ENCODE results near the gene SUPT3H.
A peak's percentile ranks its signal among the peaks of the same experiment; 100 is the strongest.

The SUPT3H gene

DNA sequence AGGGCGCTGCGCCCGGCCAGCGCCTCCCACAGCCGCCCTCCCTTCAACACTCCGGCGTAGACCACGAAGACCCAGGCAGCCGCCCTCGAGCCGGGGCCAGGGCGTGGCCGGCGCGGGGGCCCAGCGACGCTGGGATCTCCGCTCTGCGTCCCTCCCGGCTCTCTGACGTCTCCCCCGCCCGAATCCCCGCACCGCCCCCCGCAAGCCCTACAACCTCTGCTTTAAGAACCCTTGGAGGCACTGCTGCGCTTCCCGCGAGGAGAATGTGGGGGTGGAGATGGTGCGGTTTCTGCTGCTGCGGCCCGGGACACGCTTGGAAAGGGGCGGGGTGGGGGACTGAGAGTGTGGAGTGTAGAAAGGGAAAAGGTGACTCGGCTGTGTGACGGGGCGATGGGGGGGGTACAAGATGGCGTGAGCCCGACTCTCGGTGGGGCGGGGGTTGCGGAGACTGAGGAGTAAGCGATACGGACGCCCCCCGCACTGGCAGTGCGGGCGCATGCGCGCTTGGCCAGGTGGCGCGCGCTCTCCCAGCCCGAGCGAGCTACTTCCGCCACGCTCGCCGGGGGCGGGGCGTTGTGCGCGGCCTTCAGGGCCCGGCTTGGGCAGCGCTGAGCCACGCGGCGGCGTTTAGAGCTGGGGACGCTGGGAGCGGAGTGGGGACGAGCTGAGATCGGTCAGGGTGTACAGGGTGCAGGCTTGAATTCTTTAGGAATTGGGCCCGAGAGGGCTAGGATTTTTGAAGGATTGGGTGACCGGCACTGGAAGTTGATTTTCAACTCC is at the start of gene SUPT3H:
SUPT3H (minus strand) TSS at position 381 of the 780 bp plus-strand sequence.
- peak; percentile 93 for DNase-seq (ENCODE audit: low read depth)

GRCh38 chr6:45426251-45426650 is 48.5 kb upstream of the SUPT3H start:
- no peak for DNase-seq (ENCODE audit: low read depth)

DNA sequence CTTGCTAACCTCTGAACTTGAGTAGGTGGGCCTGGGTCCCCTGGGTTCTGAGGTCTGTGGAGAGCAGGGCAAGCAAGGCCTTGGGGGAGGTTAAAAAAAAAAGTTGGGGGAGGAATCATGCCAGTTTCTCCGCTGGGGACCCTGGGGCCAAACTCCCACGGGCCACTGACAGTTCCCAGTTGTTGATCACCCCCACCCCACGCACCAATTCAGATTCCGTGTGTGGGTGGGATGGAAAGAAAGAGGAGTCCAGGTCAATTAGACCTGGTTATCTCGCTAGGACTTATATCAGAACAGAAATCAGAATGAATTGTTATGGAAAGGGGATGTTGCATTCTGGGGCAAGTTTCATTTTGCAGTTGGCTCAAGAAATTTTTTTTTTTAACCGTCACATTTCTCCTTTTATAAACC is 46.7 kb upstream of the SUPT3H start:
- no peak for DNase-seq (ENCODE audit: low read depth)

- peak; percentile 29 for DNase-seq (ENCODE audit: low read depth)
Measured at GRCh38 chr6:45423824-45424450, 46.2 kb upstream of the SUPT3H start.

- DNase-seq (ENCODE audit: low read depth): peak; percentile 48
Measured at GRCh38 chr6:45423111-45423823, 45.5 kb upstream of the SUPT3H start.

DNA sequence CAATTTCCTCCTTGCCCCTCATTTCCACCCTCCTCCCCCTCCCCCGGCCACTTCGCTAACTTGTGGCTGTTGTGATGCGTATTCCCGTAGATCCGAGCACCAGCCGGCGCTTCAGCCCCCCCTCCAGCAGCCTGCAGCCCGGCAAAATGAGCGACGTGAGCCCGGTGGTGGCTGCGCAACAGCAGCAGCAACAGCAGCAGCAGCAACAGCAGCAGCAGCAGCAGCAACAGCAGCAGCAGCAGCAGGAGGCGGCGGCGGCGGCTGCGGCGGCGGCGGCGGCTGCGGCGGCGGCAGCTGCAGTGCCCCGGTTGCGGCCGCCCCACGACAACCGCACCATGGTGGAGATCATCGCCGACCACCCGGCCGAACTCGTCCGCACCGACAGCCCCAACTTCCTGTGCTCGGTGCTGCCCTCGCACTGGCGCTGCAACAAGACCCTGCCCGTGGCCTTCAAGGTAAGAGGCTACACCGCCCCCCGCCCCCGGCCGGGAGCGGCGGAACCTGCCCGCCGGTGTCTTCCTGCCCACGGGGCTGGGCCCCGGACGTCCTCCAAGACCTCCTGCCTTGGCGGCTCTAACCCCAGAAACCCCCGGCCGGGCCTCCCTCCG is 44.9 kb upstream of the SUPT3H start:
- DNase-seq (ENCODE audit: low read depth): peak; percentile 64

- peak; percentile 86 for DNase-seq (ENCODE audit: low read depth)
Measured at GRCh38 chr6:45421709-45422502, 44.2 kb upstream of the SUPT3H start.

DNA sequence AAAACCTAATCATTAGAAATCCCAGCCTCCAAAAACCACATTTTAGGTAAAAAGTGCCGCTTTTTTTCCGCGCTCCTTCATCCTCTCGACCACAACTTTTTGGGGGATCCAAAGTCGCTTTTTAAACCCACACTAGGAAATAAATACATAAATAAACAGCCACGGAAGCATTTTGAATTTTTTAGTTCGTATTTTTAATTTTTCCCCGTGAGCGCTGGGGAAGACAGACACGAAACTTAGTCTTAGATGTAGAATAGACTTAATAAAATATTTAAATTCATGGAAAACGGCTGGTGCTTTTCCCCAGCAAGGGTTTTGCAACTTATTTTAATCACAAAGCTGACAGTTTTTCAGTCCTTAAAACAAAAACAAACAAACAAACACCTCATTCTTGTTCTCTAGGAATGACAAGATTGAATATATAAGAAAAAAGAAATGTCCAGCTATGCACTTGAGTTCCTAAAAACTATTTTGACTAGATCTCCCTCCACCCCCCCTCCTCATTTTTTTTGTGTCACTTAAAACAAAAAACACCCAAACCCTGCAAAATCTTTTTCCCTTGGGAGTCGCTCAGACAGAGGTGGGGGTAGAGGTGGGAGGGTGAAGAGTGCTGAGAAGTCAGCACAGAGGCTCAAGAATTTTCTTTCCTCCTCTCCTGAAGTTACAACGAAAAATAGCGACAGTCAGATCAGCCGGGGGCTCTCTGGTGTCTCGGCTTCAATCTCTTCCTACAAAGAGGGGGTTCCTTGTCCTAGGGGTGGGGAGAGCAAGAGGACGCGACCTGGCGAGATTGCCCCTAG is 43.4 kb upstream of the SUPT3H start:
- DNase-seq (ENCODE audit: low read depth): no peak

DNA sequence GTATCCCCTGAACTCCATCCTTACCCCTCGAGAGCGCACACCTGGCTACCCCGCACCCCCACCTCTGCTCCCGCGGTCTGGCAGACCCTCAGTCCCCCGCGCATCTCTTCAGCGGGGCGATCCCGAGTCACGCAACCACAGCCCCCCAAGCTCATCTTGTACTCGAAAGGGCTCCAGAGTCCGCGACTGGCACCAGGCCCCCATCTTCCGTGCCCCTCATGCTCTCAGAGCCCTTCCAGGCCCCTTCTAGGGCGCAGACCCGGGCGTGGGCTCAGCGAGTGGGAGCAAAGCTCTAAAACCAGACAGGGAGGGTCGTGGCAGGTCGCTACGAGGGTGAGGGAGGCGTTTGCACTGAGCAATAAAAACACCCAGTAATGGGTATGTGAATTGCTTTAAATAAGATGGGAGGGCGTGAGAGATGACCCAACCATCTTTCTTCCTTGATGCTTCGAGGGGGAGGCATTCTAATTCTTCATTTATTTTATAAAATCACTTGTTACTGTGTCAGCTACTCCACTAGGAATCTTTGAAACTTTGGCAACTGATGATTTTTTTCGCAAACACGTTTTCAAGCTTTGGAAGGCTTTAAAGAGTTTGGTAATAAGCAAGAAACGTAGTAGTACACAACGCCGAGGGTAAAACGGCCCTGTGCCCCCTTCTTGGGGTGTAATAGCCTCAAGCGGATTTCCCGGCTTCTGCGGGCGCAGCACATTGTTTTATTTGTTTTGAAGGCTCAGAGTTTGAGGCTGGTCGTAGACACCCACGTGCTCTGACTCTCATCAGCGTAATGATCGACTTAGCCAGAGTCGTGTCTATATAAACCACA is 42.6 kb upstream of the SUPT3H start:
- peak; percentile 45 for DNase-seq (ENCODE audit: low read depth)

DNA sequence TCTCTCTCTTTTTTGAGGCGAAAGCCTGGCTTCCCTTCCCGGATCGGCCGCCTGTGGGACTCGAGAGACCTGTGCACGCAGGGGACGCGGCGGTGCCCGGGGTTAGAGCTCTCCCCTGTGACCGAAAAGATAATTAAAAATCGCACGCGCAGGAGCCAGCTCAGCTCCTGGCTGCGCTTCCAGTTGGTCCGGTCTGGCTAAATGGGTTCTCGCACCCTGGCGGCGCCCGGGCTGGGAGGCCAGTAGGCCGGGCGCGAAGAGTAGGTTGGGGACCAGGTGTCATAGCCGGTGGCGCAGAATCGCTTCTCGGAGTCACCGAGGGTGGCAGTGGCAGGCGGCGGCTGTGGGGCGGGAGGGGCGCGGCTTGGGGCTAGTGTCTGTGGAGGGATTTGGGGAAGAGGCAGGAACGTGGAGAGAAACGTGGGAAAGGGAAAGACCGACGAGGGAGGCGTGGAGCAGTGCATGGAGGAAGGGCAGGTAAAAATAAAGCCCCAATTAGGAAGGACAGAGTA is 41.9 kb upstream of the SUPT3H start:
- DNase-seq (ENCODE audit: low read depth): peak; percentile 58

DNA sequence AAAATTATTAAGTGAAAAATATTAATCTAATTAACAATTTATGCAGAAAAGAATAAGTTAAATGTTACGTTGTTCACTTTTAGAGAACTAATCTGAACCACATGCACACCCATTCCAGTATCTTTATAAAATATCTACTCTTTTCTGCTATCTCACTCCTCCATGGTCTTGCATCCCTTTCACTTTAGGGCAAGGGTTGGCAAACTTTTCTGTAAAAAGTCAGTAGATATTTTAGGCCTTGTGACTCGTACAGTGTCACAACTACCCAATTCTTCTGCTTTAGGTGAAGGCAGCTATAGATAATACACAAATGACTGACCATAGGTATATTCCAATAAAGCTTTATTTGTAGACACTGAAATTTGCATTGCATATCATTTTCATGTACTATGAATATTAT is 39.7 kb upstream of the SUPT3H start:
- DNase-seq (ENCODE audit: low read depth): no peak

DNA sequence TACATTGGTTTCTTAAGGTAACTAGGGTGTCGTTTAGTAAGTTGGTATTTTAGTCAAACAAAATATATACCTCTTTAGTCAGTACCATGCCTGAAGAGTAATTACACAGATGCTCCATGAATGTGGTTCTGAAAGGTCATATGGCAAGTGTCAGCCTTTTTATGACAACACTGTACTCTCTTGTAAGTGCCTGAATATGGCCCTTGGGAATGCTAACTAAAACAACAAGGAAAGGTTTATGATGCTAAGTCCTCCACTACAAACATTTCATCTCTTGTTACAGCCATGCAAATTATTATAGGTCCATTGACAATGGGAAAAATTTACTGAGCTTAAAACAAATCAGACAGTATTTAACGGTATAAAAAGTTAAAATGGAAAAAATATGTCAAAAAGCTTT is 39.0 kb upstream of the SUPT3H start:
- no peak for DNase-seq (ENCODE audit: low read depth)

DNA sequence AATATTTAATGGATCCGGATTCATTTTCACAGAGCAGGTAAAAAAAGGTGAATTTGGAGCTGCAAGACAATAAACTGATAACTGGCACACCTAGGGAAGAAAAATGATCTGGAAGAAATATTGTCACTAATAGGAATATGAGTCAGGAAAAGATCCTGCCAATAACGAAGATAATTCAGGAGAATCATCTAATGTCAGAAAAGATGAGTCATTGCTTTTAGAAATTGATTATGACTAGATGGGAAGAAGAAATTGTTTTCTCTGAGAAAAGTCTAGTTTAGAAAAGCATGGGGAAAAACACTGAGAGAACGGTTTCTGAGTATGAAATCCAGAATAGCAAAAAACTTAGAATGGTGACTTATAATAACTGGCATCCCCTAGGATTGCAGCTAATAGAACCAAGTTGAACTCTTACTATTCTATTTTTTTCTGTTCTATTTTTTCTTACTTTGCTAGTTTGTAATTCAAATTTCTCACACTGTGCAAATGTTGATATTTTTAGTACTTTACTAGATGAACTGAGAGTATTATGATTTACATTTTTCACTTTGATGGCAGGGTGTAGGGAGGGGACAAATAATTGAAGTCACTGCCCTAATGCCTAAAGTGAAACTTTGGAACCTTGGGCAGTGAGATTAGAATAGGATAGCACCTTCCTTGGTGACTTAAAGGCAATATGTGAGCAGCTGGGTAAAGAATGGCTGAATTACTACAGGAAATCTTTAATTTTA is 38.2 kb upstream of the SUPT3H start:
- no peak for DNase-seq (ENCODE audit: low read depth)

GRCh38 chr6:45415315-45415714 is 37.6 kb upstream of the SUPT3H start:
- no peak for DNase-seq (ENCODE audit: low read depth)

GRCh38 chr6:45411959-45412358 is 34.2 kb upstream of the SUPT3H start:
- no peak for DNase-seq (ENCODE audit: low read depth)

- no peak for DNase-seq (ENCODE audit: low read depth)
Measured at GRCh38 chr6:45400021-45400420, 22.3 kb upstream of the SUPT3H start.

DNA sequence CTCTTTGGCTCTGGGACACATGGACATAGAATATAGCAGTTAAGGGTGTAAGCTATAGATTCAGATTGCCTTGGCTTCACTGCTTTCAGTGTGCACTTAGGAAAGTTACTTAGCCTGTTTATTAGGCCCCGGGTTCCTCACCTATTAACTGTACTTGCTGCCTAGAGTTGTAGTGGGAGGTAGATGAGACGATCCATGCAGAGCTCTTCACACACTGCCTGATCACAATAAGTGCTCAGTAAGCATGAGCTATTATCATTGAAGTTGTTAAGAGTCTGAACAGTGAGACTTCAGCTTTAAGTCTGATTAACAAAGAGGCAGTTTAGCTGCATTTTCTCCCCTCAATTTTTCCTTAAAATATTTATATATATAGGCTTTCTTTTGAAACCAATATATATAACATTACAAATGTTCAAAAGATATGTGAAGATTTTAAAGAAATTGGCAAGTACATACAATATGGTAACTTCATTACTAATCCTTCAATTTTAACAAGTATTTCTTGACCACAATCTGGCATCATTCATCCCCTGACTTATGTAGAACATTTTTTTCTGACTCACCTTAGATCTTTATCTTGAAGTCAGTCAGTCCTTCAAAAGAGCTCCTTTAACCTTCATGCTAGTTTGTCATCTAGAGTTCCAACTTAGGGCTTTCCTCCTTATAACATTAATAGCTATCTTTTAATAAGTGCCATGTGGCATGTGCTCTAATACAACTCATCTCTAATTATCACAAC is 20.5 kb upstream of the SUPT3H start:
- no peak for DNase-seq (ENCODE audit: low read depth)

DNA sequence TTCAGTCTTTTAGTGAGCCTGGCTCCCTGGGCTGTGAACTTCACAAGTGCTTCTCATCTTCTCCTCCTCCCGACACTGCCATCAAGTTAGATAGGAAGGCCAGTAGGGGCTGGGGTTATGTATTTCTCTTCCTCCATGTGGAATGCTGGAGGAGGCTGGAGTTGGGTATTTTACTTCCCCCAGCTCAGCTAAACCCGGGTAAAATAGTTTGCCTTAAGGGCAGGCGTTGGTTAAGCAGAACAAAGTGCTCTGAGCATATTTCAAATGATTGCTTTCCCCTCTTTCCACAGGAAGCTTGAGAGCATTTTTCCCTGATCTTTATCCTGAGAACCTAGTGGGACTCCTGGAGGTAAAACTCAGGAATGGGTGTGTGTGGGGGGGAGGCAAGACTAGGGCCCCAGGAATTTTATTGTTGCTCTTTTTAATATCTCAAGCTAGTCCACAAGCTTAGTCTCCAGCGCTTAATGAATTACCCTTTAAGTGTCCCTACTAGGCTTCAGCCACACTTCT is 16.9 kb upstream of the SUPT3H start:
- no peak for DNase-seq (ENCODE audit: low read depth)

Measured in fibroblast of gingiva (primary cell).